Breast epithelium (tissue), 4 donors: ENCODE results near the gene STARD5. TPM values are rescaled to one million over a fixed set of nuclear protein-coding genes. Genes with fewer than 3 reads are reported as not detected.

Experiments used
- DNase-seq, 2 donors: peaks; one replicate each; pipeline ENCODE4 v3.0.0-alpha.2; 2019; ENCODE audit warnings: low spot score in 2 of 2
- H3K27ac ChIP-seq, 2 donors: fragments of 200-600 bp; sonication (generic) in 1 of 2; one replicate each; pipeline ENCODE4 v1.5.1; 2016 to 2019; ENCODE audit warnings: mild to moderate bottlenecking in 1 of 2
- H3K27me3 ChIP-seq, 2 donors: fragments of 200-600 bp; sonication (generic) in 1 of 2; one replicate each; pipeline versions ENCODE4 v1.5.1 to v1.6.0; 2017 to 2019; ENCODE audit warnings: control low read depth in 1 of 2, mild to moderate bottlenecking in 1 of 2
- H3K36me3 ChIP-seq: fragments of 200-600 bp; one replicate; pipeline ENCODE4 v1.5.1; 2019
- H3K4me1 ChIP-seq, 2 donors: fragments of 200-600 bp; sonication (generic); one replicate each; pipeline ENCODE4 v1.5.1; 2016 to 2019; ENCODE audit warnings: control low read depth in 1 of 2
- H3K4me3 ChIP-seq, 3 donors: fragments of 200-600 bp; sonication (generic); 1 replicate in 2 of 3; 2 replicates in 1 of 3; pipeline ENCODE4 v1.5.1; 2016 to 2019; ENCODE audit warnings: mild to moderate bottlenecking in 3 of 3, moderate library complexity in 2 of 3
- H3K9me3 ChIP-seq, 2 donors: fragments of 200-600 bp; sonication (generic) in 1 of 2; one replicate each; pipeline ENCODE4 v1.5.1; 2016 to 2019; ENCODE audit warnings: control low read depth in 1 of 2
- CTCF ChIP-seq, 3 donors: fragments of 450-650 bp; IDR thresholded peaks; one replicate each; pipeline ENCODE4 v1.5.1; 2016 to 2017; ENCODE audit warnings: antibody characterized with exemption in 3 of 3, mild to moderate bottlenecking in 3 of 3, moderate library complexity in 3 of 3
- POLR2A ChIP-seq: fragments of 450-650 bp; IDR thresholded peaks from one replicate; pipeline ENCODE4 v1.6.1; 2016; ENCODE audit warnings: antibody characterized with exemption, mild to moderate bottlenecking, moderate library complexity
- POLR2AphosphoS5 ChIP-seq, 3 donors: sonication (generic); formaldehyde crosslinking; IDR thresholded peaks; one replicate each; pipeline ENCODE4 v1.6.1; 2017; ENCODE audit warnings: antibody characterized with exemption in 3 of 3
- intact Hi-C: fragments of 100-400 bp; cut with DNase I; formaldehyde crosslinking; loops from one replicate; pipeline ENCODE4 v1.15.1; 2023; ENCODE audit warnings: low total_unique reads
- total RNA-seq, 3 donors: library from RNA; depleted of rRNA; stranded (reverse); fragments of >200 nt; gene quantifications; one replicate each; pipeline ENCODE4 v1.1.0, GENCODE V29; 2016

The STARD5 gene
- total RNA-seq, 3 donors from 2014 or later: 3.2 to 9.5 (median 6.7) TPM

DNA sequence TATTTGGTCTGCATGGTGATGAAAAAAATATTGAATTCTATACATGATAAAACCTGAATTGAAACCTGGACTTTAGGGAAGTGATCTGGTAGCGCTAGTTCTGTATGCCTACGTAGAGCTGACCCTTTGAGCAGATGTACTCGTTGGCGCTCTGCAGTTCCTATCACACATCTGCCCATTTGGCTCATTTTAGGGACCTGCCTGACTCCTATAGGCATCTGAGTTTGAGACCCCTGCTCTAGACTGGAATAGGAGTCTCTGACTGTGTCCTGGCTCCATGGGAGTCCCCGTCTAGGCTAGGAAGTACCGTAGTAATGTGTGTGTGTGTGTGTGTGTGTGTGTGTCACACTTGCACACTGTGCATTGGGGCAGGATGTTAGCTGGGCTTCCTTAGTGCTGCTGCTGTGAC is 21.2 kb downstream of the STARD5 start:
- Histone ChIP-seq H3K9me3 (no peaks in the 10 kb centered on the region), H3K36me3 (no peaks in the 10 kb centered on the region), H3K4me3 (no peak overlapping the region), H3K4me1 (peaks cover 0 to 4% of the 10 kb centered on the region in 2 donors), H3K27me3 (no peaks in the 10 kb centered on the region), H3K27ac (no peak overlapping the region)
- intact Hi-C loops: no loop called here
- no peak for DNase-seq
- TF ChIP-seq POLR2AphosphoS5 (IDR thresholded peaks at IDR 0.05) (no peak), CTCF (IDR thresholded peaks at IDR 0.05) (no peak), POLR2A (no peak)

DNA sequence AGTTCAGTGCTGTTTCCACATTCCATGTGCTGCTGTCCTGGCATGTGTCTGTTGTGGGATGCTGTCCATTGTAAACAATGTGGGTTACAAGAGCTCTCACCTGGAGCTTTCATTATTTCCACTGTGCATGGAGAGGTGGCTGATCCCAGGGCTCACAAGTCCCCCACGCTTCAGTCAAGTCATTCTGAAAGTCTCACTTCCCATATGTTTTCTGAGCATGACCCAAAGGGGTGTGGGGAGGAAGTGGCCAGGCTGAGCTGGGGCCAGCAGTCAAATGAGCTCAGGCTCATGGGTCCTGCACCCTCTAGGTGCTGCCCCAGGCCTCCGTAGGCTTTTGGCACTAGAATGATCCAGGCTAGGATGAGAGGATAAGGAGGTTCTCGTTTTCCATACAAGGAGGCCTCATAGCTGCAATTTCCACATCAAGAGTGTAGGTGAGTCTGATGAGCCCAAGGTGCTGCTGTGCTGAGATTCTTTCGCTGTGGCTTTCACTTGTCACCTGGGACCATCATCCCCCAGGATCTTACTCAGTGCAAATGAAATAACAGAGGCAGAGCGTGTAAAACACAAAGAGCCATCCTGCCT is 22.0 kb downstream of the STARD5 start:
- Histone ChIP-seq H3K9me3 (no peaks in the 10 kb centered on the region), H3K4me1 (peaks cover 0 to 4% of the 10 kb centered on the region in 2 donors), H3K4me3 (no peak overlapping the region), H3K27ac (peak overlapping the region in 1 of 2 donors; percentile 12), H3K27me3 (no peaks in the 10 kb centered on the region), H3K36me3 (no peaks in the 10 kb centered on the region)
- TF ChIP-seq CTCF (IDR thresholded peaks at IDR 0.05) (no peak), POLR2AphosphoS5 (IDR thresholded peaks at IDR 0.05) (no peak), POLR2A (no peak)
- intact Hi-C loops: no loop called here
- DNase-seq: no peak

DNA sequence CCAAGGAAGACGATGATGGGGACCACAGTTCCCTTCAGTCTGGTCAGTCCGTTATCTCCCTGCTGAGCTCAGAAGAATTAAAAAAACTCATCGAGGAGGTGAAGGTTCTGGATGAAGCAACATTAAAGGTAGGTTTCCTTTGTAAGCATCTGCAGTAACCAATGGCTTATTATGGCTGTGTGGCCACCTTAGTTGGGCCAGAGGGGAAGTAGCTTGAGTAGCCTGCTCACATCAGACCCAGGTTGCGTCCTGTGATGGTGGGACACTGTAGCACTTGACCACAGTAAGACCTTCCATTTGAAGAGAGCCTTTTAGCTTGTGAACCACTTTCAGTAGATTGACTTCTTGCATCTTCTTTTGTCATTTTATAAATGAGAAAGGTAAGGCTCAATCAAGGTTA is 22.6 kb downstream of the STARD5 start:
- peaks cover 0 to 4% of the 10 kb centered on the region in 2 donors for H3K4me1 ChIP-seq
- H3K4me3 ChIP-seq: no peak overlapping the region
- no peaks in the 10 kb centered on the region for H3K9me3 ChIP-seq
- no peaks in the 10 kb centered on the region for H3K27me3 ChIP-seq
- intact Hi-C loops: no loop called here
- no peak overlapping the region for H3K27ac ChIP-seq
- TF ChIP-seq CTCF (IDR thresholded peaks at IDR 0.05): no peak
- no peak for TF ChIP-seq POLR2AphosphoS5 (IDR thresholded peaks at IDR 0.05)
- H3K36me3 ChIP-seq: no peaks in the 10 kb centered on the region
- no peak for DNase-seq

DNA sequence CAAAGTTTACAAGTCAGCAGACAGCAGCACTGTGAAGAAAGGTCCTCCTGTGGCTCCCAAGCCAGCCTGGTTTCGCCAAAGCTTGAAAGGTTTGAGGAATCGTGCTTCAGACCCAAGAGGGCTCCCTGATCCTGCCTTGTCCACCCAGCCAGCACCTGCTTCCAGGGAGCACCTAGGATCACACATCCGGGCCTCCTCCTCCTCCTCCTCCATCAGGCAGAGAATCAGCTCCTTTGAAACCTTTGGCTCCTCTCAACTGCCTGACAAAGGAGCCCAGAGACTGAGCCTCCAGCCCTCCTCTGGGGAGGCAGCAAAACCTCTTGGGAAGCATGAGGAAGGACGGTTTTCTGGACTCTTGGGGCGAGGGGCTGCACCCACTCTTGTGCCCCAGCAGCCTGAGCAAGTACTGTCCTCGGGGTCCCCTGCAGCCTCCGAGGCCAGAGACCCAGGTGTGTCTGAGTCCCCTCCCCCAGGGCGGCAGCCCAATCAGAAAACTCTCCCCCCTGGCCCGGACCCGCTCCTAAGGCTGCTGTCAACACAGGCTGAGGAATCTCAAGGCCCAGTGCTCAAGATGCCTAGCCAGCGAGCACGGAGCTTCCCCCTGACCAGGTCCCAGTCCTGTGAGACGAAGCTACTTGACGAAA is 24.2 kb downstream of the STARD5 start:
- Histone ChIP-seq H3K27ac (no peak overlapping the region), H3K9me3 (no peaks in the 10 kb centered on the region), H3K4me1 (peaks cover 0 to 4% of the 10 kb centered on the region in 2 donors), H3K27me3 (no peaks in the 10 kb centered on the region), H3K4me3 (peak overlapping the region in 2 of 3 donors; percentile 18 to 19), H3K36me3 (no peaks in the 10 kb centered on the region)
- intact Hi-C loops: no loop called here
- TF ChIP-seq POLR2AphosphoS5 (IDR thresholded peaks at IDR 0.05) (no peak), CTCF (IDR thresholded peaks at IDR 0.05) (no peak), POLR2A (no peak)
- DNase-seq: no peak

DNA sequence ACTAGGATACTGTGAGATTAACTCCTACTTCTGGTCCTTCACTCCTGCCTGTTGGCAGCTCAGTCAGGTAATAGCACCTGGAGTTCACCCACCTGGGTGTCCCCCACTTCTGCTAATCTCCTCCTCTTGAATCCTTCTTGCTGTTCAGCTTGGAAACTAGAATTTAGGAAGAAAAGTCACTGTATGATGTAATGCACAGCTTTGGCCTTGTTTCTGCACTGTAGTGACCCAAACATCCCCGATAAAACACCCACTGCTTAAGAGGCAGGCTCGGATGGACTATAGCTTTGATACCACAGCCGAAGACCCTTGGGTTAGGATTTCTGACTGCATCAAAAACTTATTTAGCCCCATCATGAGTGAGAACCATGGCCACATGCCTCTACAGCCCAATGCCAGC is 24.8 kb downstream of the STARD5 start:
- no peaks in the 10 kb centered on the region for H3K9me3 ChIP-seq
- H3K4me1 ChIP-seq: peaks cover 0 to 4% of the 10 kb centered on the region in 2 donors
- no peak for TF ChIP-seq CTCF (IDR thresholded peaks at IDR 0.05)
- TF ChIP-seq POLR2AphosphoS5 (IDR thresholded peaks at IDR 0.05): no peak
- no peak for TF ChIP-seq POLR2A
- no peaks in the 10 kb centered on the region for H3K27me3 ChIP-seq
- peak overlapping the region in 2 of 3 donors; percentile 19 to 33 for H3K4me3 ChIP-seq
- no peaks in the 10 kb centered on the region for H3K36me3 ChIP-seq
- no peak overlapping the region for H3K27ac ChIP-seq
- no peak for DNase-seq
- intact Hi-C loops: no loop called here
